ENCODE data around the gene CTNNA3.

The CTNNA3 gene

GRCh38 chr10:66538371-66538770 lies 1157.6 kb downstream of the CTNNA3 start:
- no peak for DNase-seq (ENCODE audit: low read depth)
- H3K4me3 ChIP-seq (ENCODE audit: control insufficient read depth, low read depth, low read length), result no peak overlapping the region
- TF ChIP-seq CTCF (IDR thresholded peaks at IDR 0.05; ENCODE audit: control insufficient read depth, insufficient read depth, low read depth, low read length, missing control alignments), result no peak

DNA sequence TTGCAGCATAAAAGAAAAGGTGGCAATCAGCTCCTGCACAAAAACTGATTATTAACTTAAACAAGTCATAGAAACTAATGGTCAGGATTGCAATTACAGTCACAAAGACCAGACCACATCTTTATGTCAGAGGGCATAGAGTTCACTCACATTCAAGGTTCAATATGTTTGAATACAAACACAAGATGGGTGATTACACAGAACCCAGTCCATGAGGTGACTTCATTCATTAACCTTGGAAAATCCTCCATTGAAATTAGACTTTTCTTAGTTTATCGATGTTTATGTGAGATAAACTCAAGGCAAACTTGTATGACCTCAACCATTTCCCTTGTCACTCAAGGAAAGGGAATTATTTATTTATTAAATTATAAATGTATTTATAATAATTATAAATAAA lies 1158.8 kb downstream of the CTNNA3 start:
- no peak for DNase-seq (ENCODE audit: low read depth)
- no peak for TF ChIP-seq CTCF (IDR thresholded peaks at IDR 0.05; ENCODE audit: control insufficient read depth, insufficient read depth, low read depth, low read length, missing control alignments)
- no peak overlapping the region for H3K4me3 ChIP-seq (ENCODE audit: control insufficient read depth, low read depth, low read length)

DNA sequence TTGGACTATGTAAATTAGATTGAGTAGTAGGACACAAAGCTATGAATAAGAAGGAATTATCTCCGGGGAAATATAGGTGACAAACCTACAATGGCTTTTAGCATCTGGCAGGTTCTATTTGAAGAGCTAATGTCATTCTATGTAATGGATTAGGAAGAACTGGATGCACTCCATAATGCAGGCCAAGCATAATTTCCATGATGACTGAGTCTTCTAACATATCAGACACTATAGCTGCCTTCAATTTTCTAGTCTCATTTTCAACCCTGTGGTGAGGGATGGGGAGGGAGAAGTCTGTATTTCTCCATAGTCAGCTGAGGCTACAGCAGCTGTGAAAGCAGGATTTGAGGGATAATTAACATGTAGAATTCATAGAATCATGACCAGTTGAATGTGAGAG lies 1160.6 kb downstream of the CTNNA3 start:
- H3K4me3 ChIP-seq (ENCODE audit: control insufficient read depth, low read depth, low read length), result no peak overlapping the region
- DNase-seq (ENCODE audit: low read depth), result no peak
- no peak for TF ChIP-seq CTCF (IDR thresholded peaks at IDR 0.05; ENCODE audit: control insufficient read depth, insufficient read depth, low read depth, low read length, missing control alignments)

DNA sequence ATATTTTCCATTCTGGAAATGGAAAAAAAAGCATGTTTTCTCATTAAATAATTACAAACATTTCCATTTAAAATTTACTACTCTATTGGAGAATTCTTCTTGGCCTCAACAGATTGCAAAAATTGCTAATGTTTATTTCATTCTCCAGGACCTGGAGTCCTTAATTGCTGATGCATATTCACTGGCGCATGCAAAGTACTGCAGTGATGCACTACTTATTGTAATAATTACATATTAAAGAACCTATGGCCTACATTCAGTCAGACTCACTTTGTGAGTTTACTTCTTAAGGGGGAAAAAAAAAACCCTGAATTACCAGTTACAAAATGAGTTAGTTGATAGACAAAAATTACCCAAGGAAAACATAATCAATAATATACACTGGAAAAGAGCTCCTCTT lies 1161.1 kb downstream of the CTNNA3 start:
- DNase-seq (ENCODE audit: low read depth), result no peak
- no peak for TF ChIP-seq CTCF (IDR thresholded peaks at IDR 0.05; ENCODE audit: control insufficient read depth, insufficient read depth, low read depth, low read length, missing control alignments)
- no peak overlapping the region for H3K4me3 ChIP-seq (ENCODE audit: control insufficient read depth, low read depth, low read length)

GRCh38 chr10:66521506-66521905 lies 1174.5 kb downstream of the CTNNA3 start:
- TF ChIP-seq CTCF (IDR thresholded peaks at IDR 0.05; ENCODE audit: control insufficient read depth, insufficient read depth, low read depth, low read length, missing control alignments), result no peak
- no peak overlapping the region for H3K4me3 ChIP-seq (ENCODE audit: control insufficient read depth, low read depth, low read length)
- DNase-seq (ENCODE audit: low read depth), result no peak

DNA sequence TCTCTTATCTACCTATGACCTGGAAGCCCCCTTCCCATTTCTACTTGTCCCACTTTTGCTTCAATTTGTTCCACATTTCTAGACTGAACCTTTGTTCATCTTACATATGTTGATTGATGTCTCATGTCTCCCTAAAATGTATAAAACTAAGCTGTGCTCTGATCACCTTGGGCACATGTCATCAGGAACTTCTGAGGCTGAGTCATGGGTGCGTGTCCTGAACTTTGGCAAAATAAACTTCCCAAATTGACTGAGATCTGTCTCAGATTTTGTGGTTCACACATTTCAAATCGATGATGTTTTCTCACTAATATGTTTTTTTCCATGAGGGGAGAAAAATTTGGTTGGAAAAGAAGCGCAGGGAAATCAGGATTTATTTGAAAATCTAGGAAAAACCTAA lies 1176.4 kb downstream of the CTNNA3 start:
- DNase-seq (ENCODE audit: low read depth), result no peak
- no peak for TF ChIP-seq CTCF (IDR thresholded peaks at IDR 0.05; ENCODE audit: control insufficient read depth, insufficient read depth, low read depth, low read length, missing control alignments)
- no peak overlapping the region for H3K4me3 ChIP-seq (ENCODE audit: control insufficient read depth, low read depth, low read length)

DNA sequence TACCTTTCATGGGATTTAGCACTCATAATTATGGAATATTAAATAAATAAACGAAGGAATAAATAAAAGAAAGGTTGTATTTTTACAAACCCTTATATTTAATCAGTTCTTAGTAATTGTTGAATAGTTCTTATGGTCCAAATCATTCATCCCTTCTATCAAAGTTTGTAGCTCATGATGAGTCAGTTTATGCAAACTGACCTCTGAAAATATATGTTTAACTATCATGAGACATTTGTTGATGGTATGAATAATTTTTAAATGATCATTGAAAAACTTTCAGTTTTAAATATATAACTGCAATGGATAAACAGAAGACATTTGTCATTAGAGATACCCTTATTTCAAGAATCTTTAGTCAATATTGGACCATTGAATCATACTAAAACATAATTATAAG lies 1181.3 kb downstream of the CTNNA3 start:
- TF ChIP-seq CTCF (IDR thresholded peaks at IDR 0.05; ENCODE audit: control insufficient read depth, insufficient read depth, low read depth, low read length, missing control alignments), result no peak
- DNase-seq (ENCODE audit: low read depth), result no peak
- H3K4me3 ChIP-seq (ENCODE audit: control insufficient read depth, low read depth, low read length), result no peak overlapping the region
